ENCODE results near the gene MAP7D3.

DNA sequence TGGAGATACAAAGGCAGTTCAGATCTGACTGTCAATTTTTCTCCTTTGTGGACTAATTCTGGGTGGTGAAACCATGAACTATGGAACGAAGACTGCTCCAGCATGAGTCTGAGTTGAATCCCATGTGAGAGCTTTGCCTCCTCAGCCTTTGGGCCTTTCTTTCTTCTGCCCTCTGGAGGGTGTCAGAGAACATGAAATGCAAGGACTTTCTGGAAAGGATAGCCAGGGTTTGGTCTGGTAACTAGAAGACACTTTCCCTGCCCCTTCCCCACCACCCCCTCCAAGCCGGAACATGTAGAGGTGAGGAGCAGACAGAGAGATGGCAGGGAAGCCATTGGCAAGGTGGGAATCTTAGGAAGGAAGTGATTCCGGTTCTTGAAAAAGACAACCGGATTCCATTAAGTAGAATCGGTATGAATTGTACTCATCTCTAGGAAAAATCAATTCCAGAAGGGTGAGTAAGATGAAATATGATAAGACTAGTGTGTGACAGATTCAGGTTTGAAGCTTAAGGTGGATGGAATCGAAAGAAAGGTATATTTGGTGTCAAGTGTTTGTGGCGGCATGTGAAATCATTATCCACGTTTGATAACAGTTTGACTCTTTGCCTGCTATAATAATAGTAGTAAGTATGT lies 84.9 kb downstream of the MAP7D3 start:
- no peak for TF ChIP-seq ARNT (IDR thresholded peaks at IDR 0.05)
- no peak for TF ChIP-seq SP1 (IDR thresholded peaks at IDR 0.05)
- no peak for TF ChIP-seq ELF4 (IDR thresholded peaks at IDR 0.05)

All from HEK293T (cell line).